NCI-H2171 (cell line): Measurements from ENCODE around the gene ZNF516.

Experiments used
- DNase-seq: peaks from one replicate; lab custom pipeline; 2025; lab: John Stamatoyannopoulos, UW

ZNF516 gene

GRCh38 chr18:76455003-76455676 lies 39.9 kb downstream of the ZNF516 start:
- DNase-seq = no peak

- DNase-seq = no peak
These were observed 40.6 kb downstream of the ZNF516 start for GRCh38 chr18:76454418-76454817.

DNA sequence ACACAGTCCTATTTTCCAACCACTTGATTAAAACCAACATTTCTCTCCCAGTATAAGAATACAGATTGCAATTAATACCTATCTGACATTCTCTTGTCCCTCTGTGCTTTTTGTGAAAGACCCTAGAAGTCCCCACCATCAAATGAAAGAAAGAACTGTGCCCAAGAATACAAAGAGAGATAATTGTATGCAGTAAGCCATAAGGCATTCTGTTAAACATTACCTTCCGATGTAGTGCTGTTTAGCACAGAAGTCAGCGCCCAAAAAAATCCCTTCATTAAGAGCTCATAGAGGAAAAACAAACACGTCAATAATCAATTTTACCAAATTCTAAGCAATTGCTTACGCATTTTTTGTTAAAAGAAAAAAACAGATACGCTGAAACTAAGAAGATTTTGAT lies 41.1 kb downstream of the ZNF516 start:
- DNase-seq = no peak

DNA sequence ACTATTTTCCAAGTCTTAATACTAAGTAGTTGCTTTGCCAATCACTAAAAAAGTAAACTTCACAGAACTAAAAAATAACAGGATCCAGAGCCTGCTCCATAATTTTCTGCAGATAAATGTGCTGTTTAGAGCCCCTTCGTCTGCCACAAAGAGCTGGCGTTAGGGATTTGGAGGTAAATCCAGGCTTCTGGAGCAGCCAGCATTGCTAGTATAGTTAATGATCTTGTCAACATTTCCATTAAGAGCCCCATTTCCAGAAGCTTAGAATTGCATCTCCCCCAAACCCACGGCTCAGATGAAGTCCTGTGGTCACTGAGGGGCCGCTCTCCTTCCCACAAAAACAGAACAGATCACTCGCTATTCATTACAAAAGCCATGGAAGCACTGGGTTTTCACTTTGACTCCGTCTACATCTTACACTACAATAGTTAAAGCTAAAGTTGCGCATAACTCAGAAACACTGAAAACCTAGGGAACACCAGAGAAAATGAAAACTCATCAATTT lies 41.9 kb downstream of the ZNF516 start:
- no peak for DNase-seq

GRCh38 chr18:76452357-76452756 lies 42.7 kb downstream of the ZNF516 start:
- no peak for DNase-seq

- DNase-seq = no peak
These were observed 43.4 kb downstream of the ZNF516 start for GRCh38 chr18:76451396-76452331.

GRCh38 chr18:76450452-76451395 lies 44.3 kb downstream of the ZNF516 start:
- no peak for DNase-seq

DNA sequence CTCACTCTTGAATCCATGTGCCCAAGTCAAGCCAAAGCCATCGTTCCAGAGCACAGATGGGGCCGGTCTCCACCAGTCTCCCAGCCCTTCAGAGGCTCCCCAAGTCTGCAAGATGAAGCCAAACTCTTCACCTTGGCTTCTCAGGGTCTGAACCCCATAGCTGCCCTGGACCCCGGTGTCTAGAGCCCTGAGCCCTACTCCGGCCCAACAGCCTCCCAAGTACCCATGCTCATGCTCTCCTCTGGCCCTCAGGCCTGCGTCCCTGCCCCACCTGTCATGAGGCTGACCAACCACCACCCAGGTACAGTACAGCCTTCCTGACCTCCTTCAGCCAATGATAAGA lies 46.0 kb downstream of the ZNF516 start:
- no peak for DNase-seq

- DNase-seq = no peak
These were observed 46.6 kb downstream of the ZNF516 start for GRCh38 chr18:76448256-76449110.

GRCh38 chr18:76447258-76447890 lies 47.7 kb downstream of the ZNF516 start:
- no peak for DNase-seq

- DNase-seq = no peak
These were observed 48.5 kb downstream of the ZNF516 start for GRCh38 chr18:76446321-76447257.

DNA sequence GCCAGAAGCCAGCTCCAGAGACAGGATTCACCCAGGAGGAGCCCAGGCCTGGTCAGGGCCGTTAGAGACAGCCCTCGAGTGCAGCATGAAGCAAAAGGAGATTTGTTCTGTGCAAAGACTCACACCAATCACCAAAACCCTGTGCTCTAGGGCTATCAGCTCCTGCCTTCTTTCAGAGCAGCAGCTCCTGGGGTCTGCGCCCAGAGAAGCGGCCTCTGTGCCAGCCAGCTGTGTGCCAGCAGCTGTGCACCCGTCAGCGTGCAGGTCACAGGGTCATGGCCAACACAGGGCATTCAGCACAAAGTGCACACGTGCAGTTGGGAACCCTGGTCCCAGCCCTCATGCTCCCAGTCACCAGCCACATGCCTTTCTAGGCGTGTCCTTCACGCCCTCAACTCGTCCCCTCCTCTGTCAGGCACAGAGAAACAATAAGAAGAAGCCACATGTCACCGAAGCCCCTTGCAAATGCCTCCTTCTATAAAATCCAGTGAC lies 49.3 kb downstream of the ZNF516 start:
- DNase-seq = no peak

DNA sequence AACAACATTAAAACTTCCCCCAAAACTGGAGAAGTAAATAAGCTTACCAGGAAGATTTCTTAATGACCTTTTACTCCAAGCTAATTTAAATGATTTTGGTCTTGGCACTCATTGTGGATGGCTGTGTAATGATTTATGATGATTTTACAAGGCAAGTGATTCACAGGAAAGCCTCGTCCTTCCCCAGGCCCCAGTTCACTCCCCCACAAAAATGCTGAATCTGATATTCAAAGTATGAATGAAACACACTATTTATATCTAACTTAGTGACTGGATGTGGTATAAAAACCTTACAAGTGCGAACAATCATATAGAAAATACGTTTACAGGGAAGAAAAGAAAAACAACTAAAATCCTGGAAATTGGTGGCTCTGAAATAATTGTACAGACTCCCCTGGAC lies 49.8 kb downstream of the ZNF516 start:
- no peak for DNase-seq

GRCh38 chr18:76444446-76445105 lies 50.5 kb downstream of the ZNF516 start:
- no peak for DNase-seq

- DNase-seq = no peak
These were observed 51.3 kb downstream of the ZNF516 start for GRCh38 chr18:76443519-76444445.

GRCh38 chr18:76442413-76443171 lies 52.5 kb downstream of the ZNF516 start:
- no peak for DNase-seq
